DND-41 (cell line): ENCODE measurements around the gene MYADML2.

ENCODE experiments used
- CTCF ChIP-seq: IDR thresholded peaks from 2 replicates; pipeline ENCODE4 v1.5.1; 2012; ENCODE audit warnings: borderline replicate concordance, low read length, moderate library complexity, mild to moderate bottlenecking; ENCODE audit not compliant: poor library complexity, severe bottlenecking; ENCODE audit errors: extremely low read depth
- EZH2 ChIP-seq: IDR thresholded peaks from 3 replicates; pipeline ENCODE4 v1.6.1; 2012; ENCODE audit warnings: borderline replicate concordance, low read depth, mild to moderate bottlenecking, moderate library complexity, low read length, inconsistent platforms; ENCODE audit not compliant: severe bottlenecking

- TF ChIP-seq CTCF (no peak), EZH2 (no peak)
Measured at GRCh38 chr17:81968396-81968745, 21.3 kb upstream of the MYADML2 start.
